HG03066 (cell line): Measurements from ENCODE around the gene PPIA.
"Not testable (repeated sequence)": the region's sequence is repeated elsewhere in the genome, so short reads cannot be mapped to it uniquely, and the experiment has no call there.

ENCODE experiments used
- ATAC-seq: cut with Tn5 transposase; IDR thresholded peaks from one replicate; pipeline ENCODE4 v1.9.1; 2021; ENCODE audit warnings: low read depth; ENCODE audit not compliant: unreplicated experiment

PPIA gene

DNA sequence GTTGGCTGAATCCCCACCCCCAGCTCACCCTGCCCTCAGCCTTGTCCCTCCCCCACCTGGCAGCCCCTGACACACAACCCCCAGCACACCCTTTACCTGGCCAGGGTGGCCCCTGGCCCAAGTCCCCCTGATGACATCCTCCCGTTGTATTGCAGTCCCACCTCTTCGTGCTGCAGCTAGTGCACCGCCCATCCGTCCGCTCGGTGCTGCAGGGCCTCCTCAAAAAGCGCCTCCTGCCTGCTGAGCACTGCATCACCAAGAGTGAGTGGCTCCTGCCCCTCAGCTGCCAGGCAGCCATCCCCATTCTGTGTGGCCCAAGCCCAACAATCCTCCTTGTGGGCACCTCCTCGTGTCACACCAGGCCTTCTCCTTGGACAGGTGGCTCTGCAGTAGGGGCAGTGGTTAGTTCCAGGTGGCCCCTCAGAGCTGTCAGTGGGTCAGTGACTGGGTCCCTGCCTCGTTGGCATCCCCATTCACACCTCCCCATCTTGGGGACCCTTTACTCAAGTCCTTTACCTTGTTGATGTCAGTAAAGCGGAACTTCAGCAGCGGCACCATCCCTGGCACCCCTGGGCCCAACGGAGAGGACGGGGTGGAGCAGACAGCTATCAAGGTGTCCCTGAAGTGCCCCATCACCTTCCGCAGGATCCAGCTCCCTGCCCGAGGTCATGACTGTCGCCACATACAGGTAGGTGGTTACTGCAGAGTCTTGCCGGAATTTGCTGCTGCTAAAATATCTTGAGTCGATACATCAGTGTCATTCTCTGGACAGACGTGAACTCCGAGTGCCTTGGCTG lies 33.6 kb upstream of the PPIA start:
- no peak for ATAC-seq

GRCh38 chr7:44764081-44764480 lies 32.4 kb upstream of the PPIA start:
- no peak for ATAC-seq

DNA sequence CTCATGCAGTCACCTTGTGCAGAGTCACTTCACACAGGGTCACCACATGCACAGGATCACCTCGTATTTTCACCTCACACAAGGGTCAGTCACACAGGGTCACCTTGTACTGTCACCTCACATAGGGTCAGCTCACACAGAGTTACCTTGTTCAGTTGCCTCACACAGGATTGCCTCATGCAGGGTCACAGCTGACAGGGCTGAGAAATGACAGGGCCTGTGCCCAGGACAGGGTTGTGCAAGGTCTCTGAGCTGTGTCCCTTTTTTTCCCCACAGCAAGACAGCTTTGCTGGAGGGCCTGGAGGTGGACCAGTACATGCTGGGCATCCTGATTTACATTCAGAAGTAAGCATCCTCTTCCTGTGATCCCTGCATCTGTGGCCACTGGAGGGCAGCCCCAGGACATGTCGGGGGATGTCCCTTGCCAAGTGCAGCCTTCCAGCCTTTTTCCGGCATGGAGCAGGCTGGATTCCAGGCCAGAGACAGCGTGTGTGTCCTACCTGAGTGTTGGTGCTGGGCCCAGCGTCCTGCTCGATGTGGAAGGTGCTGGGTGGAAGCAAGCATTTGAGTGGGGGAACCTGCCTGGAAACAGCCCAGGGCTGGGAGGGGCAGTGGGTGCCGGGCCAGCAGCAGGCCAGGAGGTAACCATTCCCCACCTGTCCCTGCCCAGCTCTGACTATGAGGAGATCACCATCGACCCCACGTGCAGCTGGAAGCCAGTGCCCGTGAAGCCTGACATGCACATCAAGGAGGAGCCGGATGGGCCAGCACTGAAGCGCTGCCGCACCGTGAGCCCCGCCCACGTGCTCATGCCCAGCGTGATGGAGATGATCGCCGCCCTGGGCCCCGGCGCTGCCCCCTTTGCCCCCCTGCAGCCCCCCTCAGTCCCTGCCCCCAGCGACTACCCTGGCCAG lies 31.6 kb upstream of the PPIA start:
- no peak for ATAC-seq

- ATAC-seq = no peak
These were observed 30.7 kb upstream of the PPIA start for GRCh38 chr7:44765579-44766415.

GRCh38 chr7:44766416-44766801 lies 30.1 kb upstream of the PPIA start:
- ATAC-seq = no peak

DNA sequence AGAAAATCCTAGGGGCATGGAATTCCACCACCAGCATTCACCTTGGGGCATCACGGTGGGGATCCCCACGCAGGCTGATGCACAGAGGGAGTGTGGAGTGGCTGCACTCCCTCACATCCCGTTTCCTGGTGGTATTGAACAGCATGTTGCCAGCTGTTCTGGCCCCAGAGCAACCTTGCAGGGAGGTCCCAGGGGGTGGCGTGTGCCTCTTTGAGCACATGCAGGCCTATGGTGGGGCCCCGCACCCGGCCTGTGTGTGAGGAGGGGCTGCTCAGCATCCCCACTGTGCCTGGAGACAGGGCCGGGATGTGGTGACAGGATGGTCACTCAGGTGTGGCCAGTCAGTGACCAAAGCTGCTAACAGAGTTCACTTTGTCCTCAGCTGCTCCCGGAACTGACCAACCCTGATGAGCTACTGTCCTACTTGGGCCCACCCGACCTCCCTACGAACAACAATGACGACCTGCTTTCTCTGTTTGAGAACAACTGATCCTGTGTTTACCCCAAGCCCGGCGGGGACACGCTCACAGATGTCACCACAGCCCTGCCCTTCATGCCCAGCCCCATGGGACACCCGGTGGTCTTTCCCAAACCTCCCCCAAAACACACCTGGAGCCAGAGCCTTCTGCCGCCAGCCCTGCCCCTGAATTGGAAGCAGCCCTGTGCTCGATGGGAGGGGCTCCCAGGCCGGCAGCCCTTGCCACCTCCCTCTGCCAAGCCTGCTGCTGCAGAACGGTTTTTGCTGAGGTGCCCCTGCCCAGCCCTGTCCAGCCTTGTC lies 29.2 kb upstream of the PPIA start:
- ATAC-seq = no peak

- peak; percentile 67 for ATAC-seq
These were observed 28.4 kb upstream of the PPIA start for GRCh38 chr7:44767912-44768627.

DNA sequence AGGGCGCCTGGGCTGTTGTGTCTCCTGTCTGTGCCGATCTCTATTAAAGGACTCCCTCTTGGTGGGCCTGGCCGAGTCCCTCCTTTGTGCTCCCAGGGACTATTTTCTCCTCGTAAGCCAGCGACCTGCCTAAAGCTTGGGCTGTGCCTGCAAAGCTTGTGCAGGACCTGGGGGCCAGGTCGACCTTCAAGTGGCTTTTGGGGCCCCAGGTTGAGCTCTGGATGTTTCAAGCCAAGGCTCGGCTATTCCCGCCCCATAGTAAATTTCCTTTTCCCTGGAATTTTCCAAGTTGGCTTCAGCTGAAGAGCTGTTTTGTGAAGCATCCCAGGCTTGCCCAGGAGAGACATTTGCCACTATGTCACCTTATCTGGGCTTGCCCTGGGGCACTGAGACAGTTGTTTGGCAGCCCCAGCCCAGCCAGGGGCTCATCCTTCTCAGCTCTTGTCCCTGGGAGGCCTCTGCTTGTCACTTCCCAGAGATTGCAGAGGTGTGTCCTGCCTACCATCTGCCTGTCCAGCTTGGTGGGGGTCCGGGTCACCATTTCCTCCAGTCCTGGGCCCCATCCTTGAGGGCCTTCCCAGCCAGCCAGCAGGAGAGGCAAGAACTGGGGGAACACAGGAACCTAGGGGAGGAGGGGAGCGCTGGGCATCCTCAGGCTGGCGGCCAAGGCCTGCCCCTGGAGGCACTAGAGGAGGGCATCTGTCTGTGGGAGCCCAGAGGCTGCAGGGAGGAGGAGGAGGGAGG lies 27.7 kb upstream of the PPIA start:
- no peak for ATAC-seq

GRCh38 chr7:44769376-44769775 lies 27.1 kb upstream of the PPIA start:
- no peak for ATAC-seq

DNA sequence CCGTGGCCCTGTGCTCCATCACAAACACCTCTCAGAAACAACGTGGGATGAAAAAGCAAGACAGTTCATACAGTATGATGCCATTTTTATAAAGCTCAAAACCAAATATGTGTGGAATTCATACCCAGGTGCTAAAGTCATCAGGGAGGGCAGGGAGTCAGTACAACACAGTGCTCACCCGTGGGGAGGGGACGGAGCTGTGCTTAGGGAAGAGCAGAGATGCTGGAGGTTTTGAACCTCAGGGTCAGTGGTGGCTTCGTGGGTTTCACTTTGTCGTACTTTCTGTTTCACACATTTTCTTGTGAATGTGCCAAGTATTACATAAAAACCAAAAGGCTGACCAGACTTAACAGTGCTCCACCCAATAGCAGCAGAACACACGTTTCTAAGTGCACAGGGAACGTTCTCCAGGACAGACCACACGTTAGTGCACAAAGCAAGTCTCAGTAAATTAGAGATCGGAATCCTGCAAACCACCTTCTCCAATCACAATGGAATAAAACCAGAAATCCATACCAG lies 26.6 kb upstream of the PPIA start:
- ATAC-seq = peak; percentile 67

DNA sequence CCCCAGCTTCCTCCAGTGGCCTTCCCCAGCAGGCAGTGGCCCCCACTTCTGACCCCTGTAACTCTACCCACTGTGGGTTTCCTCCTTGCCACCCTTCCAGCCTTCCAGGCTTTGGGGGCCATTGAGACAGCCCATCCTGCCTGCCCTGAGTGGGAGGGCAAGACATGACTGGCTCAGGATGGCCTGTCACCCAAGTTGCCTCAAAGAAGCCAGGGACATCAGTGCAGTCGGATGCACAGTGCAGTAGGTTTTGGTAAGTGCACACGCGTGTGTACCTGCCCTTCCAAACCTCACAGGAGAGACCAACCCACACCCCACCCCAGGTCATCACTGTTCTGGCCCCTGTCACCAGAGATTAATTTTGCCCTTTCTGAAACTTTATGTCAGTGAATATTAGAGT lies 25.1 kb upstream of the PPIA start:
- no peak for ATAC-seq

GRCh38 chr7:44772440-44772839 lies 24.0 kb upstream of the PPIA start:
- ATAC-seq = no peak

- ATAC-seq = no peak
These were observed 23.6 kb upstream of the PPIA start for GRCh38 chr7:44772867-44773266.

DNA sequence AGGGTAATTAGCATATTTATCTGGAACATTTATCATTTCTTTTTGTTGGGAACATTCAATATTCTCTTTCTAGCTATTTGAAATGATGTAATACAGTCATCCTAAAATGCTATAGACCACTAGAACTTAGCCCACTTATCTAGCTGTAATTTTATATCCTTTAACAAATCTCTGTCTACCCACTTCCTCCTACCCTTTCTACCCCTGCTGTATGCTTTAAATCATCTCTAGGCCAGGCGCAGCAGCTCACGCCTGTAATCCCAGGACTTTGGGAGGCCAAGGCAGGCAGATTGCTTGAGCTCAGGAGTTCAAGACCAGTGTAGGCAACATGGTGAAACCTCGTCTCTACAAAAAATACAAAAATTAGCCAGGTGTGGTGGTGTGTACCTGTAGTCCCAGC lies 22.0 kb upstream of the PPIA start:
- not testable (repeated sequence) for ATAC-seq

DNA sequence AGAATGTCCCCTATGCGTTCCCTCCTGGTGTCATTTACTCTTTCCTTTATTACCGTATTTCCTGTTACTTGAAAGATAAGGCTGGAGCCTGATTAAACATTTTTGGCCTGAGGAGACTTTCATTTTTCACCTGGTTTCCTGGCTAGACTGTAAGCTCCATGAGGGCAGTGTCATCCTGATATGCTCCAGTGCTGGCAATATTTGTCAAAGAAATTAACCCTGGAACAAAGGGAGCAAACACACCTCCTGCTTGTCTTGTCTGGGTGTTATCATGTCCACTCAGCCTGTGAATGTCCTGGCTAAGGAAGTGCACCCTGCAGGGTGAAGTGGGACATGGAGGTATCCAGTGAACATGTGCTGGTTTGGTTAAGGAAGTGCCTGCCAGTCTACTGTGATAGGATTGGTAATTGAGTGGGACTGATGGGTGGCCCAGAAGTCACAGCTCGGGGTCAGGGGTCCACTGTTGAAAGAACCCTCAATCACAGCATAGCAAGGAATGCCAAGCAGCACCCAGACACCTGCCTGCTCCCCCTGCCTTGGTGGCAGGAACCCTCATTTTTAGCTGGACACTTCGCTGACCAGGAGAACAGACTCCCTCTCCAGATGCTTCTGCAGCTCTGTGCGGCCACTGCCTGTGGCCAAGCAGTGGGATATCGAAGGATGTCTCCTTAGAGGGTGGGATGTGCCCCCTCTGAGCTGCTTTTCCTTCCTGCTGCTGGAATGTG lies 20.9 kb upstream of the PPIA start:
- ATAC-seq = no peak

DNA sequence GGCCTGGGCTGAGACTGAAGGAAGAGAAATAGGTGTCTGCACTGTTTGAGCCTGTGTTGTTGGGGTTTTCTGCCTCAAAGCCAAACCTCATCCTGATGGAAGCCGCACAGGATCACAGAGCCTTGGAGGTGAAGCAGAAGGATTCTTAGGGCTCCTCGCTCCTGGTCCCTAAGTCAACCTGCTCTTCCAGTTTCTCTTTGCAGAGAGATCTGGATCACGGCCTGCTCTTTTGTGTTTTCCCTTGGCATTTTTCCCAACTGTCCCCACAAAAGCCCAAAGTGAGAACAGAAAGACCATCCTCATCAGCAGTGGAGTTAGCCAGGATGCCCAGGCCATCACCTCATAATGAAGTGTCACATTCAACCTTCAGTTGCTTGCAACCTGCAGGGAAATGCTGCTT lies 20.3 kb upstream of the PPIA start:
- no peak for ATAC-seq

GRCh38 chr7:44782460-44782859 lies 14.0 kb upstream of the PPIA start:
- ATAC-seq = no peak

DNA sequence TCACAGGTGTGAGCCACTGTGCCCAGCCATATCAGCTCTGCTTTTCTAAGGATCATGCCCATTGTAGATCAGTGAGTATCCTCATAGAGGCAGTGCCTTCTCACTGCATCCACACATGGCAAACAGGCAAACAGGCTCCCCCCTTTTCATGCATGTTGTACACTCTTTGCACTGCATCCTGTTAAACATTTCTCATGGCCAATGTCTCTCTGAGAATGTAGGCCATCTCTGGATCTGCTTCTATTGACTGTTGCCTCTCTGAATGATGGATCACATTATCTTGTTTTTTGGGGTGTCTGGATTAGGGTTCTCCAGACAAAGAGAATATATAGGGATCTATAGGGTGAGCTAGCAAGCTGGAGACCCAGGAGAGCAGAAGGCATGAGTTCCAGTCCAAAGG lies 13.1 kb upstream of the PPIA start:
- no peak for ATAC-seq
